Measurements from ENCODE around the gene PRSS8. TPM values are rescaled to one million over a fixed set of nuclear protein-coding genes. Genes with fewer than 3 reads are reported as not detected.

PRSS8 gene
- total and polyA plus RNA-seq, 2 donors (not counting 3 experiments of a cell fraction or from before 2014, with no cell fraction given), result 0.12 TPM; not detected in 1

DNA sequence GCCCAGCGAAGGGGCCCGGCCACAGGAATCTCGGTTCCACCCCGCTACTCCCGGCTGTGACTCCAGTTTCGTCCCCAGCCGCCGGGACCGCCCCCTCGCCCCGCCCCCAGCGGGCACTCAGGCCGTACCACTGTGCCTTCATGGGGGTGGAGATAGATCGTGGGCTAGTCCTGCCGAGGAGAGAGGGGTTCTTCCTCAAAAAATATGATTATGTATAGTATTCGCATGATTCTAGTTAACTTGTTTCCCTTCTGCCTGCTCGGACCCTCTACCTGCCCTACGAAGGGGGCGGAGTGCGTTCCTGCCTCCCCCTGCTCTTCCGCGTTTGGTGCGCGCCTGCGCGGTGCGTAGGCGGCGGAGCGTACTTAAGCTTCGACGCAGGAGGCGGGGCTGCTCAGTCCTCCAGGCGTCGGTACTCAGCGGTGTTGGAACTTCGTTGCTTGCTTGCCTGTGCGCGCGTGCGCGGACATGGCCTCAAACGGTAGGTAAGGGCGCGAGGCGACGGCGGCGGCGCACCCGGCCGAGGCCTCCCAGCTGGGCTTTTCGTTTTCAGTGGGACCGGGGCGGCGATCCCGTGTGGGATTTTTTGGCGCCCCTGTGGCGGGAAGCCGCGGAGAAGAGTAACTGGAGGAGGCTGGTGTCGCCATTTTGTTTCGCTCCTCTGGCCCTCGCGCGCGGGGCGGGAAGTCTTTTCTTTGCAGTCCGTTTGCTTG lies 44.4 kb upstream of the PRSS8 start, which contains the start of gene FUS:
Gene FUS (plus strand): TSS at position 393 of the 713 bp plus-strand sequence. CDS start 76 bp downstream, at position 469.
- peaks cover 47% of the 10 kb centered on the region for H3K79me2 ChIP-seq (ENCODE audit: control insufficient read depth, insufficient read depth, low read length)
- peak within 1 kb of the TSS; percentile 81 for H2AFZ ChIP-seq (ENCODE audit: low read depth, low read length)
- H3K9me1 ChIP-seq (replicated peaks; ENCODE audit: control insufficient read depth, extremely low read depth, insufficient read depth, low read length), result no peaks in the 10 kb centered on the region
- no peaks in the 10 kb centered on the region for H3K27me3 ChIP-seq (ENCODE audit: control insufficient read depth in 2 of 2, insufficient read depth in 2 of 2, low read length in 2 of 2)
- FAIRE-seq (peak; percentile 88), DNase-seq (ENCODE audit: low read depth, low spot score) (peak; percentile 90)
- H3K36me3 ChIP-seq (ENCODE audit: control insufficient read depth in 2 of 2, extremely low read depth in 1 of 2, insufficient read depth in 2 of 2, low read length in 2 of 2), result peaks cover 13 to 18% of the 10 kb centered on the region in 2 experiments
- peak within 1 kb of the TSS; percentile 77 to 100 (median 95) for H3K4me3 ChIP-seq (replicated peaks in 1 of 3; ENCODE audit: insufficient read depth in 1 of 3, low read depth in 1 of 3, low read length in 3 of 3)
- no TSS peak for BruUV-seq (replicated peaks)
- H3K9me3 ChIP-seq (replicated peaks; ENCODE audit: control insufficient read depth, insufficient read depth, low read length), result no peaks in the 10 kb centered on the region
- peak within 1 kb of the TSS; percentile 91 for H3K27ac ChIP-seq (ENCODE audit: insufficient read depth, low read depth, low read length)
- ChIA-PET CTCF (interaction anchor here (0.6 to 1.7 kb wide), 6 partner anchors 23 to 281 kb away, joined by 3 to 20 read pairs (median 4); partner anchors contain the start of gene ZNF843), POLR2A (interaction anchor here (0.6 to 2.2 kb wide), 23 partner anchors 10 to 432 kb away, joined by 3 to 37 read pairs (median 4); partner anchors contain the start of genes COX6A2, HSD3B7, KAT8 and PYCARD)
- intact Hi-C loops (cut with micrococcal nuclease) (loop anchor here (1.0 to 5.0 kb wide), 8 partner anchors 38 to 688 kb away; partner anchors contain the start of genes ARMC5, BCKDK, KAT8 and ZNF646), dilution Hi-C loops (cut with MboI; ENCODE audit: extremely low pct_ligation_motif_present, low sequenced_read_pairs) (no loop called here)
- peaks cover 22% of the 10 kb centered on the region for H3K4me1 ChIP-seq (ENCODE audit: control insufficient read depth, extremely low read depth, insufficient read depth, low read length)
- H4K20me1 ChIP-seq (replicated peaks; ENCODE audit: control insufficient read depth, extremely low read depth, insufficient read depth, low read length), result peaks cover 15% of the 10 kb centered on the region
- peak within 1 kb of the TSS; percentile 99 for H3K4me2 ChIP-seq (ENCODE audit: insufficient read depth, low read length)
- peak within 1 kb of the TSS; percentile 93 for H3K9ac ChIP-seq (replicated peaks; ENCODE audit: extremely low read depth, insufficient read depth, low read length)
- TF ChIP-seq POLR2AphosphoS5 (IDR thresholded peaks at IDR 0.05; ENCODE audit: insufficient read depth, low read depth, low read length), result peak; percentile 100
- TF ChIP-seq, protein P1, sequence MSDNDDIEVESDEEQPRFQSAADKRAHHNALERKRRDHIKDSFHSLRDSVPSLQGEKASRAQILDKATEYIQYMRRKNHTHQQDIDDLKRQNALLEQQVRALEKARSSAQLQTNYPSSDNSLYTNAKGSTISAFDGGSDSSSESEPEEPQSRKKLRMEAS (IDR thresholded peaks at IDR 0.05; ENCODE audit: insufficient read depth, insufficient read length), result peak; percentile 8
- no peak for TF ChIP-seq JUN (IDR thresholded peaks at IDR 0.05; ENCODE audit: borderline replicate concordance, insufficient read depth, insufficient read length, low read depth)
- peak; percentile 100 for TF ChIP-seq POLR2A (IDR thresholded peaks at IDR 0.05; ENCODE audit: low read depth, low read length)

- Histone ChIP-seq H3K9ac (replicated peaks; ENCODE audit: extremely low read depth, insufficient read depth, low read length) (peak overlapping the region; percentile 93), H2AFZ (ENCODE audit: low read depth, low read length) (peak overlapping the region; percentile 81), H3K79me2 (ENCODE audit: control insufficient read depth, insufficient read depth, low read length) (peaks cover 43% of the 10 kb centered on the region), H3K27me3 (ENCODE audit: control insufficient read depth in 2 of 2, insufficient read depth in 2 of 2, low read length in 2 of 2) (no peaks in the 10 kb centered on the region), H3K9me3 (replicated peaks; ENCODE audit: control insufficient read depth, insufficient read depth, low read length) (no peaks in the 10 kb centered on the region), H3K4me2 (ENCODE audit: insufficient read depth, low read length) (peak overlapping the region; percentile 76), H3K4me1 (ENCODE audit: control insufficient read depth, extremely low read depth, insufficient read depth, low read length) (peaks cover 22% of the 10 kb centered on the region), H3K9me1 (replicated peaks; ENCODE audit: control insufficient read depth, extremely low read depth, insufficient read depth, low read length) (no peaks in the 10 kb centered on the region), H4K20me1 (replicated peaks; ENCODE audit: control insufficient read depth, extremely low read depth, insufficient read depth, low read length) (peaks cover 15% of the 10 kb centered on the region), H3K27ac (ENCODE audit: insufficient read depth, low read depth, low read length) (peak overlapping the region; percentile 91), H3K4me3 (replicated peaks in 1 of 3; ENCODE audit: insufficient read depth in 1 of 3, low read depth in 1 of 3, low read length in 3 of 3) (peak overlapping the region; percentile 35 to 100 (median 95)), H3K36me3 (ENCODE audit: control insufficient read depth in 2 of 2, extremely low read depth in 1 of 2, insufficient read depth in 2 of 2, low read length in 2 of 2) (peaks cover 13 to 14% of the 10 kb centered on the region in 2 experiments)
- intact Hi-C loops (cut with micrococcal nuclease), result loop anchor here (1.0 kb wide), 1 partner anchor 689 kb away; no protein-coding TSS in a partner anchor
- TSS peak; percentile 79 for BruUV-seq (replicated peaks)
- CTCF ChIA-PET, result interaction anchor here (1.3 to 1.7 kb wide), 2 partner anchors 37 to 263 kb away, joined by 4 to 20 read pairs; partner anchors contain the start of gene ZNF843
- DNase-seq (ENCODE audit: low read depth, low spot score) (no peak), FAIRE-seq (peak; percentile 12)
- POLR2A ChIA-PET, result interaction anchor here (0.8 to 2.2 kb wide), 14 partner anchors 10 to 281 kb away, joined by 3 to 37 read pairs (median 6); partner anchors contain the start of genes HSD3B7, KAT8, ZNF646 and ZNF668
- dilution Hi-C loops (cut with MboI; ENCODE audit: extremely low pct_ligation_motif_present, low sequenced_read_pairs), result no loop called here
- TF ChIP-seq POLR2A (IDR thresholded peaks at IDR 0.05; ENCODE audit: low read depth, low read length) (no peak), EZH2 (IDR thresholded peaks at IDR 0.05; ENCODE audit: borderline replicate concordance, low read depth, low read length, severe bottlenecking) (no peak), POLR2AphosphoS5 (IDR thresholded peaks at IDR 0.05; ENCODE audit: insufficient read depth, low read depth, low read length) (no peak), MYC (IDR thresholded peaks at IDR 0.05; ENCODE audit: low read depth, low read length) (no peak), JUN (IDR thresholded peaks at IDR 0.05; ENCODE audit: borderline replicate concordance, insufficient read depth, insufficient read length, low read depth) (no peak), GATA2 (IDR thresholded peaks at IDR 0.05; ENCODE audit: insufficient read depth, insufficient read length, low read depth, low read length) (no peak), FOS (IDR thresholded peaks at IDR 0.05; ENCODE audit: borderline replicate concordance, insufficient read depth, low read length) (no peak), CTCF (IDR thresholded peaks at IDR 0.05; ENCODE audit: extremely low read depth in 1 of 2, insufficient read depth in 1 of 2, low read depth in 1 of 2, low read length in 2 of 2) (no peak)
- TF ChIP-seq, protein P1 (IDR thresholded peaks at IDR 0.05; ENCODE audit: insufficient read depth, insufficient read length), result no peak
Measured at GRCh38 chr16:31179219-31179746, 43.8 kb upstream of the PRSS8 start.

All from endothelial cell of umbilical vein (primary cell).